Ovary (tissue), 9 donors: ENCODE measurements around the gene LCMT2. TPM values are rescaled to one million over a fixed set of nuclear protein-coding genes. Genes with fewer than 3 reads are reported as not detected.
A peak's percentile ranks its signal among the peaks of the same experiment; 100 is the strongest.

Source experiments
- DNase-seq, 5 donors: peaks; one replicate each; pipeline ENCODE4 v3.0.0-alpha.2; 2019 to 2020
- H3K27ac ChIP-seq, 2 donors: fragments of 200-600 bp; one replicate each; pipeline versions ENCODE4 v1.5.1 to v1.8.0; 2019 to 2022
- H3K27me3 ChIP-seq: fragments of 200-600 bp; one replicate; pipeline ENCODE4 v1.8.0; 2022
- H3K36me3 ChIP-seq: fragments of 200-600 bp; sonication (generic); one replicate; pipeline ENCODE4 v1.5.1; 2019
- H3K4me1 ChIP-seq: one replicate; pipeline ENCODE4 v1.8.1; 2013; ENCODE audit warnings: mild to moderate bottlenecking, moderate library complexity; ENCODE audit not compliant: insufficient read depth
- H3K4me3 ChIP-seq: fragments of 200-600 bp; sonication (generic); one replicate; pipeline ENCODE4 v1.5.1; 2017
- H3K9me3 ChIP-seq, 2 donors: fragments of 200-600 bp in 1 of 2; sonication (generic) in 1 of 2; one replicate each; pipeline versions ENCODE4 v1.5.1 to v1.8.1; 2013 to 2019; ENCODE audit warnings: mild to moderate bottlenecking in 1 of 2, moderate library complexity in 1 of 2
- EP300 ChIP-seq: sonication (generic); formaldehyde crosslinking; IDR thresholded peaks from one replicate; pipeline ENCODE4 v1.6.1; 2017; ENCODE audit warnings: antibody characterized with exemption
- POLR2A ChIP-seq: fragments of 450-650 bp; IDR thresholded peaks from one replicate; pipeline ENCODE4 v1.6.1; 2017; ENCODE audit warnings: antibody characterized with exemption, mild to moderate bottlenecking, moderate library complexity
- WGBS, 3 donors: extraction: QIAGEN DNeasy Blood & Tissue Kit in 1 of 3; methylation state at CpG; one replicate each; pipeline versions ENCODE4 v1.1.5 to v1.1.7; 2013 to 2017; 5-methylcytosine and 5-hydroxymethylcytosine counted together
- intact Hi-C, 4 donors: fragments of 100-400 bp; cut with DNase I; formaldehyde crosslinking; loops; one replicate each; pipeline versions ENCODE4 v1.11.0 to v1.15.1; 2022 to 2023
- polyA plus RNA-seq, 2 donors: library from polyadenylated mRNA; stranded (reverse); fragments of 200-250 nt in 1 of 2; fragments of 350-450 nt in 1 of 2; fragmentation: Illumina TruSeq in 1 of 2; extraction: RNeasy Lipid Tissue Mini Kit (QIAGEN cat#74804) in 1 of 2; gene quantifications; one replicate each; pipeline ENCODE4 v1.2.3, GENCODE V29; 2013 to 2014
- total RNA-seq, 7 donors: library from RNA; depleted of rRNA in 2 of 7; stranded (reverse); fragments of >200 nt in 2 of 7; fragmentation: NEBNext Ultra II Directional in 3 of 7; extraction: Animal tissue kit (Norgen Biotek cat#: 25700) in 3 of 7; gene quantifications; one replicate each; pipeline versions ENCODE4 v1.1.0 to v1.2.4, GENCODE V29; 2016 to 2023
- TF ChIP-seq, protein P1 (sequence below), 3 donors: fragments of 450-650 bp in 2 of 3; fragments of 200-600 bp in 1 of 3; IDR thresholded peaks; one replicate each; pipeline versions ENCODE4 v1.5.1 to v1.8.0; 2016 to 2022; ENCODE audit warnings: antibody characterized with exemption in 3 of 3, mild to moderate bottlenecking in 1 of 3
- donor health status: DM: no; HTN: no; CAD: no; lungs with moderate emphysema.
- donor health status: DM: no; HTN: no; CAD: no.
- donor health status: Bipolar disorder and iron deficiency.
- donor health status: DM: yes; HTN: yes; CAD: no.
- donor health status: DM: no; HTN: no; CAD: no.
- donor health status: DM: yes; HTN: yes; CAD: no.

LCMT2 gene
- total and polyA plus RNA-seq, 9 donors: 4.4 to 13.4 (median 7.9) TPM

DNA sequence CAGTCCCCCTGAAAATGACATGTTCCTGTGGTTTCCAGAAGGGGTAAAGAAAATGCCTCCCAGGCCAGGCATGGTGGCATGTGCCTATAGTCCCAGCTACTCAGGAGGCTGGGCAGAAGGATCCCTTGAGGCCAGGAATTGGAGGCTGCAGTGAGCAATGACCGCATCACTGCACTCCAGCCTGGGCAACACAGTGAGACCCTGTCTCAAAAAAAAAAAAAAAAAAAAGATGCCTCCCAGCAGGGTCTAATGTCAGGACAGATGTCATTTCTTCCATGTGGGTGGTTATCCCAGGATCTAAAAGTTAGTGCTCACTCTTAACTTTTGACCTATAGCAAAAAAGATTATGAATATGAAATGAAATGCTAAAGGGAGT lies 13.4 kb downstream of the LCMT2 start:
- 89 to 91% (median 91%) methylated on average over 1 of the region's 1 CpG for WGBS, 3 donors
- H3K4me1 ChIP-seq: no peaks in the 10 kb centered on the region
- no peak overlapping the region for H3K27ac ChIP-seq
- DNase-seq: no peak
- no peak overlapping the region for H3K4me3 ChIP-seq
- intact Hi-C loops: no loop called here
- no peak for TF ChIP-seq POLR2A
- no peaks in the 10 kb centered on the region for H3K9me3 ChIP-seq
- no peaks in the 10 kb centered on the region for H3K36me3 ChIP-seq
- no peaks in the 10 kb centered on the region for H3K27me3 ChIP-seq

DNA sequence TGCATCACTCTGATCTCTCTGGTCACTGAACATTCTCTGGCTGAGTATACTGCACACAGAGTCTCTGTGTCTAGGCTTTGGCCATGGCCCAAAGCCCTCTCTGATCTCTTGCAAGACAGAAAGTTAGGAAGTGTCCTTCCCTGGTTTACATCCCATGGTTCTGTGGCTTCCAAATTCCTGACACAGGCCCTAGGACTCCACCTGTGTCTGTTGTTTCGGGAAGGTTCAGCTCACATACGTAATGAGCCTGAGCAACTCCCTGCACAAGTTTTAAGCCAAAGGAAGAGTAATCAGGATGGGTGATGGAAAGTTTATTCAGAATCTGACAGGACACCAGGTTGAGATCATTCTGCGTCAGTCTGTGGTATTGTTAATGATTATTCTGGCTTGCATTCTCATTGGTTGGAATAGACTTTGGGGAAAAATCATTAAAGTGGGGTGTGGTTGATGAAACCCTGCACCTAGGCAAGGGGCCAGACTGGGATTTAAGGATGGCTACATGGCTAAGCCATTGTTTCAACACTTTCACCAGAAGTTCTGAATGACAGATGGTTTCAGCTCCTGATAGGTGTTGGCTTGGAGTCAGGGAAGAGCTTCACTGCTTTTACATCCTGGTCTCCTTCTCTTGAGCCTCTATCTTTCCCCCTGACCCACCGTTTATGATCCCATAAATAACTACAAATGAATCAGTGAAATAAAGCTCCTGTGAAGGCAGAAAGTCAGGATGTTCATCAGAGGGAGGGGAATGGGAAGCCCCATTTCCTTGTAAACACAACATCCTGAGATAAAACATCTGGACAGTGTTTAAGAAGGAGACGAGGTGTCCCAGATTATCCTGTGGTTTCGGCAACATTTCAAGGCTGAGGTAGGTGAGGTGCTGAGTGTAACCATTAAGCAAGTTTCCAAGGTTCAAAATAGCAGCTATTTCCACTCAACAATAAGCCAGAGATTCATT lies 14.1 kb downstream of the LCMT2 start:
- no peaks in the 10 kb centered on the region for H3K27me3 ChIP-seq
- 17 to 18% (median 18%) methylated on average over 6 of the region's 6 CpGs for WGBS, 3 donors
- H3K4me1 ChIP-seq: no peaks in the 10 kb centered on the region
- intact Hi-C loops: no loop called here
- H3K27ac ChIP-seq: no peak overlapping the region
- no peak for TF ChIP-seq EP300
- TF ChIP-seq, protein P1, sequence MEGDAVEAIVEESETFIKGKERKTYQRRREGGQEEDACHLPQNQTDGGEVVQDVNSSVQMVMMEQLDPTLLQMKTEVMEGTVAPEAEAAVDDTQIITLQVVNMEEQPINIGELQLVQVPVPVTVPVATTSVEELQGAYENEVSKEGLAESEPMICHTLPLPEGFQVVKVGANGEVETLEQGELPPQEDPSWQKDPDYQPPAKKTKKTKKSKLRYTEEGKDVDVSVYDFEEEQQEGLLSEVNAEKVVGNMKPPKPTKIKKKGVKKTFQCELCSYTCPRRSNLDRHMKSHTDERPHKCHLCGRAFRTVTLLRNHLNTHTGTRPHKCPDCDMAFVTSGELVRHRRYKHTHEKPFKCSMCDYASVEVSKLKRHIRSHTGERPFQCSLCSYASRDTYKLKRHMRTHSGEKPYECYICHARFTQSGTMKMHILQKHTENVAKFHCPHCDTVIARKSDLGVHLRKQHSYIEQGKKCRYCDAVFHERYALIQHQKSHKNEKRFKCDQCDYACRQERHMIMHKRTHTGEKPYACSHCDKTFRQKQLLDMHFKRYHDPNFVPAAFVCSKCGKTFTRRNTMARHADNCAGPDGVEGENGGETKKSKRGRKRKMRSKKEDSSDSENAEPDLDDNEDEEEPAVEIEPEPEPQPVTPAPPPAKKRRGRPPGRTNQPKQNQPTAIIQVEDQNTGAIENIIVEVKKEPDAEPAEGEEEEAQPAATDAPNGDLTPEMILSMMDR (IDR thresholded peaks at IDR 0.05): no peak
- TF ChIP-seq POLR2A: no peak
- H3K4me3 ChIP-seq: no peak overlapping the region
- DNase-seq: peak in 1 of 5 donors; percentile 53
- no peaks in the 10 kb centered on the region for H3K36me3 ChIP-seq
- no peaks in the 10 kb centered on the region for H3K9me3 ChIP-seq

DNA sequence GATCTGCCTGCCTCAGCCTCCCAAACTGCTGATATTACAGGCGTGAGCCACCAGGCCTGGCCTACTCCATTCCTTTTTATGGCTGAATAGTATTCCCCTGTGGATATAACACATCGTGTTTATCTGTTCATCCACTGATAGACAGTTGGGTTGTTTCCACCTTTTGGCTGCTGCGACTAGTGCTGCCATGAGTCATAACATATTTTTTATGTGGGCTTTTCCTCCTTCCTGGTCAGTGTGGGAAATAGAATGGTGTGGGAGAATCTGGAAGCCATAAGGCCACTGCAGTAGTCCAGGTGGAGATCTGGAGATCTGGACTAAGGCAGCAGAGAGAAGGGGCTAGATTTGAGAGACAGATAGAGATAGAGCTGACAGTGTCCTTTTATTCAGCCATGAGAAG lies 16.2 kb downstream of the LCMT2 start:
- 58 to 67% (median 63%) methylated on average over 3 of the region's 3 CpGs for WGBS, 3 donors
- H3K36me3 ChIP-seq: no peaks in the 10 kb centered on the region
- no peak overlapping the region for H3K27ac ChIP-seq
- no peak overlapping the region for H3K4me3 ChIP-seq
- TF ChIP-seq EP300 (no peak), POLR2A (no peak)
- TF ChIP-seq, protein P1 (IDR thresholded peaks at IDR 0.05): no peak
- no peaks in the 10 kb centered on the region for H3K4me1 ChIP-seq
- no peaks in the 10 kb centered on the region for H3K27me3 ChIP-seq
- intact Hi-C loops: no loop called here
- no peaks in the 10 kb centered on the region for H3K9me3 ChIP-seq
- DNase-seq: no peak

DNA sequence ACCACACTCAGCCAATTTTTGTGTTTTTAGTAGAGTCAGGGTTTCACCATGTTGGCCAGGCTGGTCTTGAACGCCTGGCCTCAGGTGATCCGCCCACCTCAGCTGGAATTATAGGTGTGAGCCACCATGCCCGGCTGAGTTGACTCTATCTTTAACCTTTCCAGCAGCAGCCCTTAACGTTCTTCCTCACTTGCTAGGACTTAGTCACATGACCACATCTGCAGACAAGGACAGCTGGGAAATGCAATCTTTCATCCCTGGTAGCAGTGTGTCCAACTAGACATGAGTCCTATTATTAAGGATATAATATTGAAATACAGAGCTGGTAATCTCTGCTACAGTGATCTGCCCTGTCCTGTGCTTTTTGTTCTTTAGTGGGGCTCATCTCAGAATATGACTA lies 18.0 kb downstream of the LCMT2 start:
- TF ChIP-seq, protein P1 (IDR thresholded peaks at IDR 0.05): no peak
- no peak for TF ChIP-seq EP300
- no peak for TF ChIP-seq POLR2A
- WGBS, 3 donors: 50 to 54% (median 52%) methylated on average over 4 of the region's 4 CpGs
- Histone ChIP-seq H3K4me3 (no peak overlapping the region), H3K9me3 (no peaks in the 10 kb centered on the region), H3K27ac (no peak overlapping the region), H3K36me3 (no peaks in the 10 kb centered on the region), H3K27me3 (no peaks in the 10 kb centered on the region), H3K4me1 (no peaks in the 10 kb centered on the region)
- DNase-seq: no peak
- intact Hi-C loops: no loop called here

DNA sequence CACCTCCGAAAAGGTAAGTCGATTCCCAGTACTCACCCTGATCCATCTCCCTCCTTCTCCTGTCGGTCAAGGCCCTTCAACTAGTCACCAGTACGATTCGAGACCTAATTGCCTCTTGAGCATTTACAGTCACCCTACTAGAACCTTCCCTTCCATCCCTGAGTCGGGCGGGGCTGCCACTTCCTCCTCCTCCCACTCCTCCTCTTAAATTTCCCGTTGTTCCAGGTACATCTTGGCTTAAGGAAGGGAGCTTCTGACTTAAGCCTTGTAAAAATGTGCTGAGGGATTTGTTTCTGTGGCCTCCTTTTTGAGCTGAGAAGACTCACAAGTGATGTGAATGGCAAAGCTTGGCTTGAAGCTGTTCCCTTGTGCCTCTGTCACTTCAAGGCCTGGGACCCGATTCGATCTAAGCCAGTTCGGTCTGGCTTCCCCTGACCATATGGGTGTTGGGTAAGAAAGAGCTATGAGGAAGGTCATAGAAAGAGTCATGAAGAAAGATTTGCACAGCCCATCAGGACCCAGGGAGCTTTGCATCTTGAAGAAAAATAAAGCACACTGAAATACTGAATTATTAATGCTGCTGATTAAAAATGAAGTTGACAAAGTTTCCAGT lies 28.1 kb downstream of the LCMT2 start, which contains the start of gene TGM7:
TSS of gene TGM7 (minus strand) at position 51 of the 613 bp plus-strand sequence.
- Histone ChIP-seq H3K4me1 (no peaks in the 10 kb centered on the region), H3K4me3 (no peak within 1 kb of the TSS), H3K27ac (no peak within 1 kb of the TSS), H3K9me3 (no peaks in the 10 kb centered on the region), H3K36me3 (no peaks in the 10 kb centered on the region), H3K27me3 (no peaks in the 10 kb centered on the region)
- no peak for TF ChIP-seq EP300
- no peak for TF ChIP-seq POLR2A
- TF ChIP-seq, protein P1 (IDR thresholded peaks at IDR 0.05): no peak
- no peak for DNase-seq
- intact Hi-C loops: no loop called here
- WGBS, 3 donors: 83 to 90% (median 87%) methylated on average over 11 of the region's 11 CpGs
